GM18499 (cell line): ENCODE results near the gene KLF15.

ENCODE experiments used
- ATAC-seq: cut with Tn5 transposase; IDR thresholded peaks from one replicate; pipeline ENCODE4 v1.9.1; 2021; ENCODE audit warnings: moderate number of reproducible peaks; ENCODE audit not compliant: insufficient read depth, unreplicated experiment

Gene KLF15

GRCh38 chr3:126364130-126364695 lies 7.0 kb upstream of the KLF15 start:
- ATAC-seq: no peak

DNA sequence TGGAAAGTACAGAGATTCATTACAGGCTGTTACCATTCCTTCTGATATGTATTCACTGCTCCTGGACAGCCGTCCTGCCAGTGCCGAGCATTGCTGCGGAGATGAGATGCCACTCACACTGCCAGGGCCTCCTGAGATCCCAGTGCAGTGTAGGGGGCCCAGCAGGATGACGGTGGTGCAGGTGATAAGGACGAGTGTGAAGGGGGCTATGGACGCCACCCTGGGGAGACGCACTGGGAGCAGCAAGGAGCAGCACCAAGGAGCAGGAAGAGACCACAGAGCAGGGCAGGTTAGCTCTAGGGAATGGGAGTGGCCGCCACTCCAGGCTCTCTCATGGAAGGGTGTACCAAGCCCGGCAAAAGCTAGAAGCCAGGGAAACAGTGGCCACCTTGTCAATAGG lies 4.0 kb upstream of the KLF15 start:
- ATAC-seq: no peak

GRCh38 chr3:126360714-126361060 lies 3.5 kb upstream of the KLF15 start:
- no peak for ATAC-seq

GRCh38 chr3:126360046-126360713 lies 3.0 kb upstream of the KLF15 start:
- no peak for ATAC-seq

- no peak for ATAC-seq
Measured at GRCh38 chr3:126358816-126359181, 1.6 kb upstream of the KLF15 start.

DNA sequence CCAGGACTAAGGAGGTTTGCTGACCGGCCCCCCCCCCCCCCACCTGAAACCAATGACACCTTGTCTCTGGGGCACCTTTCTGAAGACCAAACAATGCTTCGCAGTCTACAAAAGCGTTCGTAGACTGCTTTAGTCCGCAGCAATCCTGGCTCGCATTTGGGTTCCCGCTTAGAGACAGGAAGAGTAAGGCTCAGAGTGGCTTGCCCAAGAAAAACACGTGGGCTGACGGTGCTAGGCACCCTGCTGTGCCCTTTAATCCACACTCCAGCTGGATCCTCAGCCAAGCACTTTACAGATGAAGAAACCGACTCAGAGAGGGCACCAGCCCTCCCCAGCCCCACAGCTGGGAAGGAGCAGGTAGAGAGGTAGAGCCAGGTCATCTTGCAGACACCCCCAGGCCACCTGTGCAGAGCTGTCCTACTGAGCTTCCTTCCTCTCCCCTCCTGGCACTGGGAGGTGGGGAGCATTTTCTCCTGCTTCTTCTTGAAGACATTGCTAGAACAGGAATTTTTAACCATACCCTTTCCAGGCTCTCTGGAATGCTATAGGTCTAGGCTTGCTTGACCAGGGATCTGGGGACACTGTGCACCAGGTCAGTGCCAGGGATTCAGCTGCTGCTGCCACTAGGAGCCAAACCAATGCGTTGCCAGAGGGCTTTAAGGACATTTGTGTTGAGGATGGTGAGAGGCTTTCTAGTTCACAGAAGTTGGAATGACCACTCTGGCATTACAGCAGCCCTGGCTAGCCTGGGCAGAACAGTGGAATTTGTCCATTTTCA lies 1.0 kb upstream of the KLF15 start:
- no peak for ATAC-seq

GRCh38 chr3:126356373-126357264 lies 589 bp downstream of the KLF15 start:
- no peak for ATAC-seq

GRCh38 chr3:126355777-126356372 lies 1.3 kb downstream of the KLF15 start:
- ATAC-seq: no peak

DNA sequence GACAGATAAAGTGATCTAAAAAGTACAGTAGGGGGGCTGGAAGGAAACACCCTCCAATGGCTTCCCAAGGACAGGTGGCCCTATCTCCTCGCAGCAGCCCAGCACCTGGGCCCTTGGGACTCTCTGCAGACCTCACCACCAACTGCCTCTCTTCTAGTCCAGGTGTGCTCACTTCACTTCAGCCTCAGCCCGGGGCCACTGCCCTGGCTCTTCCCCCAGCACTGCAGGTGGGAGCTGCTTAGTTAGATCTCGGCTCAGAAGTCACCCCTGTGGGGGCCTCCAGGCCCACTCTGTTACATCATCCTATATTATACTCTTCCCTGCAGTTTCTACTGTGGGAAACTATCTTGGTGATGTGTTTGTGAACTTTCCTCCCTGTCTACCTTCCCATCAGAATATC lies 2.0 kb downstream of the KLF15 start:
- ATAC-seq: no peak

- ATAC-seq: no peak
Measured at GRCh38 chr3:126354776-126355175, 2.4 kb downstream of the KLF15 start.

DNA sequence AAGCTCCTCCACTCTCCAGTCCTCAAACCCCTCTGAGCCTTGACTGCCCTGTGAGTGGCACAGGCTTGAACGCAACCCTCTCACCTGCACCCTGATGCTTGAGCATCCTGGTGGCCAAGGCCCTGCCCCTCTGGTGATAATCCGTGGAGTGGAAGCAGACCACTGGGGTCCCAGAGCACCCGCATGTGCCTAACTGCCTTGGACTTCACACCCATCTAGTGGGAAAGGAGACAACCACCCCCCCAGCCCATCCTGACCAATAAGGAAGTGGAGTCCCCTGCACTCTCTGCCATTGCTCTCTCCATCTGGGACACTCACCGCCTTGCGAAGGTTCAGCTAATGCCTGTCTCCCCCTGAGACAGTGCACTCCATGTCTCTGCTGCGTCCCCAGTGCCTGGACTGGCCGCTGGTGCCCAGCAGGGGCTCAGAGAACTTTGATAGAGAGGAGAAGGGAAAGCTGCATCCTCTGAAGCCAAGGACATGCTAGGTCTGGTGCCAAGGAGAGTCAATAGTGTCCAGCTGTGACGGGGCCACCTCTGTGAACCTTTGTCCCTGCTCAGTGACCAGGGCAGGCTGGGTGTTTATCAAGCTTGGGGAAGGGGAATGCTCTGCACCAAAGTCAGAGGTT lies 3.4 kb downstream of the KLF15 start:
- no peak for ATAC-seq

DNA sequence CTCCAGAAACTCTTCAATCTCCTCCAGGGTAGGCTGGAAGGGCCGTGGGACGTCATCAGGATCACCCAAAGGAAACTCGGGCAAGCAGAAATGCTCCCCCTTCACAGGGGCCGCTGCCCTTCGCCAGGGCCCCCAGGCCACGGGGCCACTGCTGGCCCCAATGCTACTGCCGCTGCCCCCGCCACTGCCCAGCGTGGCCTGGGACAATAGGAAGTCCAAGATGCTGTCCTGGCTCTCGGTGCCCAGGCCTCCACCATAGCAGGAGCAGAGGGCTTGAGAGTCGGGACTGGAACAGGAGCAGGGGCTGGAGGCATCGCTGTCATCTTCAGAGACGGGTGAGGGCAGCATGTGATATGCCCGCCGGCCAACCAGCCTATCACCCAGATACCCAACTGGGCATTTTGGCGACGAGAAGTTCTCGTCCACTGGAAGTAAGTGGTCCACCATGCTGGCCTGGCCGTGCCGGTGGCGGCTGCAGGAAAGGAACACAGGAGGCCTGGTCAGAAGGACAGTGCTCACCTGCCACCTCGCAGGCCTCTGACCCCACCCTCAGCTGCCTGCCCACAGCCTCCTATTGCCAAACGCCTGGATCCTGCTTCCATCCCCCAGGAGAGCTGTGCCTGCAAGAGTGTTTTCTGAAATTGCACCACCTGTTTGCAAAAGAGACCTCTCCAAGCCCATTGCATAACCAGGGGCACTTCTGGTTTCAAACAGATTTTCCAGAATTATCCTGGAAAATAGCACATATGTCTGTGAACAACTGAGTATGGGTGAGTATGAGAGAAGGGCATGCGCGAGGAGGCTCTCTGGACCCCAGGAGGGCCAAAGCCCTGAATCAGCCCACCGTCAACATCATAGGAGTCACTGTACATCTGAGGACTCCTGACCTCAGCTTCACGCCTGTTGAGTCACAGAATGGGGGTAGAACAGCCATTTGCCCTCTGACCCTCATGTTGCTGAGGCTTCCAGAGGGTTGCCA lies 4.4 kb downstream of the KLF15 start:
- no peak for ATAC-seq

GRCh38 chr3:126351771-126352475 lies 5.3 kb downstream of the KLF15 start:
- no peak for ATAC-seq

DNA sequence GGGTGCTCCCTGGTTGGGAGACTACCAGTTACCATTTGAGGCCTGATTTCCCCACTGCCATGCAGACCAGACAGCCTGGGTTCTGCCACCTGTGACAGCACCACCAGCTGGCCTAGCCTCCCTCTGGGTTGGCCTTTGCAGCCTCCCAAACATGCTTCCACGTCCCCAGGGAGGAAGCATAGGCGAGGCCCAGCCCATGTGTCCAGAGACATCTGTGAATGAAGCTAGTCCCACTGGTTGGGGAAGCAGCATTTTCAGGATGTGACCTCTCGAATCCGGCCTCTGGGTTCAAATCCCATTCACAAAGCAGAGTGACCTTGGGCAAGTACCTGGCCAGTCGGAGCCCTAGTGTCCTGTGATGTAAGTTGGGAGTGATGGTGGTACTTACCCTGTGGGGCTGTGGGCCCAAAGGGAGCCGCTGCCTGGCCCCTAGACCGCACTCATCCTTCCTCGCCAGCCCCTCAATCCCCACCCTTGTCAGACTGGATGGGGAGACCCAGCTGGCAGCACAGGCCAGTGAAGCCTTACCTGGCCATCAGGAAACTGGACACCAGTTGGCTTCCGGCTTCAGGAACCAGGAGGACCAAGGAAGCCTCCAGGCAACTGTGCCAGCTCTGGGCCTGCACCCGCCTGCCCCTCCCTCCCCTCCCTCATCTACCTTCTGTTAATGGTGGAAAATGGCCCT lies 6.0 kb downstream of the KLF15 start:
- ATAC-seq: no peak

DNA sequence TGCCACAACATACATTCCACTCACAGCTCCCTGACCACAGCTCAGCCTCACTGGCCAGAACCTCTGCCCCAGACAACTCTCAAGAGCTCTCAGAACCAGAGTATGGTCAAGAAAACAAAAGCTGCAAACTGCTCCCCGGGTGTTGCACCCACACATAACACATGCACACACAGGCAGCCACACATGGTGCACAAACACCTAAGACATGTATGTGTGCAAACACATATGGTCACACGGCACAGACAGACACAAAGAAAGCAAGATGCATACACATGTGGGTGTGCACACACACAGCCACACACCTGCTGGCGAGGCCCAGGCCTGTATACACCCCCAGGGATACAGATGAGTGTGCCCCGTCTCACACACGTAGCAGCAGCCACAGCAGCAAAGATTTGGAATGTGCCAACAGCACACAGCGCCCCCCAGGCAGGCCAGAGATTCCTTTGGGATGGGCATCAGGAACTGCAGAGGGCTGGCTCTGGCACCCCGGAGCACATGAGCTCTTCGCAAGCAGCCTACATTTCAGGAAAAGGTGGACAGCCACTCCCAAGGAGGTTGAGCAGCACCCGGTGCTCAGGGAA lies 6.6 kb downstream of the KLF15 start:
- ATAC-seq: no peak

- no peak for ATAC-seq
Measured at GRCh38 chr3:126349611-126350501, 7.4 kb downstream of the KLF15 start.
